Neuronal stem cell (in vitro differentiated cells): ENCODE results near the gene PPP3R1.

Experiments used
- DNase-seq: peaks from one replicate; pipeline ENCODE4 v3.0.0-alpha.2; 2013; ENCODE audit warnings: low spot score
- H2AFZ ChIP-seq: one replicate; pipeline ENCODE4 v1.6.1; 2013; ENCODE audit warnings: mild to moderate bottlenecking, low read length, inconsistent platforms
- H2AK5ac ChIP-seq: 2 replicates; pipeline ENCODE4 v1.6.1; 2013; ENCODE audit warnings: low read depth, mild to moderate bottlenecking, inconsistent platforms, low read length, moderate library complexity, mixed read lengths
- H2BK120ac ChIP-seq: 2 replicates; pipeline ENCODE4 v1.6.1; 2013; ENCODE audit warnings: low read depth, mild to moderate bottlenecking, inconsistent platforms, low read length, moderate library complexity, mixed read lengths
- H2BK12ac ChIP-seq: one replicate; pipeline ENCODE4 v1.6.1; 2013; ENCODE audit warnings: low read length, inconsistent platforms
- H2BK15ac ChIP-seq: 2 replicates; pipeline ENCODE4 v1.6.1; 2013; ENCODE audit warnings: mild to moderate bottlenecking, low read length, inconsistent platforms, mixed read lengths
- H2BK5ac ChIP-seq: one replicate; pipeline ENCODE4 v1.6.1; 2013; ENCODE audit warnings: inconsistent platforms, mild to moderate bottlenecking, low read length, moderate library complexity
- H3K14ac ChIP-seq: one replicate; pipeline ENCODE4 v1.6.1; 2013; ENCODE audit warnings: low read length, inconsistent platforms
- H3K18ac ChIP-seq: 2 replicates; pipeline ENCODE4 v1.6.1; 2013; ENCODE audit warnings: low read length, inconsistent platforms
- H3K23ac ChIP-seq: 2 replicates; pipeline ENCODE4 v1.6.1; 2013; ENCODE audit warnings: low read depth, mild to moderate bottlenecking, mixed read lengths, low read length, inconsistent platforms; ENCODE audit not compliant: poor library complexity
- H3K27ac ChIP-seq: replicated peaks from 3 replicates; pipeline ENCODE4 v1.5.1; 2013; ENCODE audit warnings: low read length, inconsistent platforms
- H3K27me3 ChIP-seq, 3 experiments: 2 replicates each; pipeline ENCODE4 v1.6.1; 2013; ENCODE audit warnings: low read length in 3 of 3, mild to moderate bottlenecking in 2 of 3, inconsistent platforms in 1 of 3, low read depth in 1 of 3, mixed read lengths in 1 of 3, moderate library complexity in 1 of 3; ENCODE audit not compliant: control insufficient read depth in 3 of 3, insufficient read depth in 3 of 3
- H3K36me3 ChIP-seq, 2 donors: replicated peaks in 1 of 2; 2 replicates each; pipeline ENCODE4 v1.6.1; 2013; ENCODE audit warnings: low read length in 2 of 2; ENCODE audit not compliant: control insufficient read depth in 2 of 2, insufficient read depth in 2 of 2
- H3K4ac ChIP-seq: 2 replicates; pipeline ENCODE4 v1.6.1; 2013; ENCODE audit warnings: inconsistent platforms, mild to moderate bottlenecking, low read length, moderate library complexity
- H3K4me1 ChIP-seq, 2 donors: 1 replicate in 1 of 2; 2 replicates in 1 of 2; pipeline ENCODE4 v1.6.1; 2013; ENCODE audit warnings: low read length in 2 of 2, low read depth in 1 of 2; ENCODE audit not compliant: control insufficient read depth in 2 of 2, insufficient read depth in 1 of 2
- H3K4me2 ChIP-seq: one replicate; pipeline ENCODE4 v1.6.1; 2013; ENCODE audit warnings: mild to moderate bottlenecking, low read length, inconsistent platforms; ENCODE audit not compliant: insufficient read depth, poor library complexity, severe bottlenecking
- H3K4me3 ChIP-seq, 2 donors: 2 replicates each; pipeline ENCODE4 v1.5.1; 2013; ENCODE audit warnings: low read length in 2 of 2, mild to moderate bottlenecking in 2 of 2, inconsistent platforms in 1 of 2, moderate library complexity in 1 of 2
- H3K79me1 ChIP-seq: one replicate; pipeline ENCODE4 v1.6.1; 2013; ENCODE audit warnings: low read depth, mild to moderate bottlenecking, inconsistent platforms, low read length, moderate library complexity
- H3K9ac ChIP-seq: one replicate; pipeline ENCODE4 v1.6.1; 2013; ENCODE audit warnings: mild to moderate bottlenecking, low read depth, low read length, inconsistent platforms; ENCODE audit not compliant: poor library complexity
- H3K9me3 ChIP-seq, 2 donors: replicated peaks in 1 of 2; 2 replicates each; pipeline versions ENCODE3 to v1.6.1; 2013; ENCODE audit warnings: low read length in 2 of 2, mild to moderate bottlenecking in 2 of 2, inconsistent platforms in 1 of 2, low read depth in 1 of 2, mixed read lengths in 1 of 2, moderate library complexity in 1 of 2; ENCODE audit not compliant: control insufficient read depth in 2 of 2, insufficient read depth in 1 of 2
- H4K8ac ChIP-seq: one replicate; pipeline ENCODE4 v1.6.1; 2013; ENCODE audit warnings: low read depth, mild to moderate bottlenecking, inconsistent platforms, low read length, moderate library complexity
- H4K91ac ChIP-seq: one replicate; pipeline ENCODE4 v1.6.1; 2013; ENCODE audit warnings: low read length, low read depth, mild to moderate bottlenecking, inconsistent platforms; ENCODE audit not compliant: poor library complexity
- WGBS, 2 donors: extraction: QIAGEN DNeasy Blood & Tissue Kit; methylation state at CpG; one replicate each; pipeline ENCODE4 v1.1.7; 2013; ENCODE audit warnings: missing lambda C conversion rate in 2 of 2, mixed read lengths in 1 of 2; ENCODE audit not compliant: insufficient read length in 2 of 2, insufficient replicate concordance in 1 of 2; ENCODE audit errors: extremely low coverage in 2 of 2; 5-methylcytosine and 5-hydroxymethylcytosine counted together

Gene PPP3R1

DNA sequence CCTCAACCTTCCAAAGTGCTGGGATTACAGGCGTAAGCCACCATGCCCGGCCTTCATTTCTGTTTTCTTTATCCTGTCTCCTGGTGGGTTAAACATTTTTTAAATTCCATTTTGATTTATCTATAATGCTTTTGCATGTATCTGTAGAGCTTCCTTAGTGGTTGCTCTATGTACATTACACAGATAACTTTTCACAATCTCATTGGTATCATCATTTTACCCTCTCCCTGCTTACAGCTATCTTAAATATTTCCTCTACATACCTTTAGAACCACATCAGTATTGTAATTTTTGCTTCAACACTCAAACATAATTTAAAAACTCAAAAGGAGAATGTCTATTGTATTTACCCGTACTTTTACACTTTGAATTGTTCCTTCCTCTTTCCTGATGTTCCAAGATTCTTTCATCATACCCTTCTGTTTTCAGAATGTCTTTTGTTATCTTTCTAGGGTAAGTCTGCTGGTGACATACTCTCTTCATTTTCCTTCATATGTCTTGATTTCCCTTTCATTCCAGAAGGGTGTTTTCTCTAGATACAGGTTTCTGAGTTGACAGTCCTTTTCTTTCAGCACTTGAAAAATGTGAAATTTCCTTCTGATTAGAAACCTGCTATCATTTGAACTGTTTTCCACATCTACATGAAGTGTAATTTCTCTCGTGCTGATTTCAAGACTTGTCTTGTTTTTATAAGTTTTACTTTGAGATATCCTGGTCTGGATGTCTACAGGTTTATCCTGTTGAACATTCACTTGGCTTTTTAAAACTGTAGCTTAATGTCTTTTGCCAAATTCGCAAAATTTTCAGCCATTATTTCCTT, 21.9 kb downstream of the PPP3R1 start:
- no peak overlapping the region for H2BK15ac ChIP-seq
- H4K8ac ChIP-seq = no peak overlapping the region
- no peak overlapping the region for H2BK120ac ChIP-seq
- no CpG with 5 or more reads among the region's 5 CpGs for WGBS, 2 donors
- H3K27ac ChIP-seq = no peak overlapping the region
- no peak overlapping the region for H3K4me2 ChIP-seq
- H3K18ac ChIP-seq = no peak overlapping the region
- H3K4me3 ChIP-seq = no peak overlapping the region
- H3K14ac ChIP-seq = no peak overlapping the region
- no peak overlapping the region for H2AFZ ChIP-seq
- H3K4ac ChIP-seq = no peak overlapping the region
- H2BK12ac ChIP-seq = no peak overlapping the region
- H3K27me3 ChIP-seq = no peaks in the 10 kb centered on the region
- no peak overlapping the region for H2BK5ac ChIP-seq
- H3K79me1 ChIP-seq = no peaks in the 10 kb centered on the region
- no peak overlapping the region for H3K23ac ChIP-seq
- H3K36me3 ChIP-seq = peaks cover 0 to 13% of the 10 kb centered on the region in 2 donors
- DNase-seq = no peak
- no peak overlapping the region for H4K91ac ChIP-seq
- no peak overlapping the region for H3K9ac ChIP-seq
- H2AK5ac ChIP-seq = no peak overlapping the region
- H3K9me3 ChIP-seq = no peaks in the 10 kb centered on the region
- H3K4me1 ChIP-seq = no peaks in the 10 kb centered on the region

DNA sequence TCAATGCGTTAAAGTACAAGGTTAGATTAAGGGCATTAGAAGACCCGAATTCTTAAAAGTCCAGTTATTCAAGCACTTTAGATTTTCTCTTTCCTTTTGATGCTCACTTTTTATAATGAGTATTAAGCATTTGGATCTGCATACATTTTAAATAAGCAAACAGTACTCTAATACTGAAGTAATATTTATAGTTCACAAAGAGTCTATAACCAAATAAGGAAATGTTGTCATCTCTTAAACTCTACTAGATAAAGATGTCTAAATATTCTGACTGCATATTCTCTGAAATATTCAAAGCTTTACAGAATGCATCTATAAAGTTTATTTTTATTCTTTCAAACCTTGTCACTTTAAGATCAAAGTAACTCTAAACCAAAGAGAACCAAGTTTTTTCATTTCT, 25.5 kb downstream of the PPP3R1 start:
- H3K4me1 ChIP-seq = no peaks in the 10 kb centered on the region
- no CpG with 5 or more reads among the region's 2 CpGs for WGBS, 2 donors
- H3K4me3 ChIP-seq = no peak overlapping the region
- H3K9me3 ChIP-seq = peaks cover 0 to 5% of the 10 kb centered on the region in 2 donors
- no peaks in the 10 kb centered on the region for H3K79me1 ChIP-seq
- H4K8ac ChIP-seq = no peak overlapping the region
- peaks cover 0 to 23% of the 10 kb centered on the region in 2 donors for H3K36me3 ChIP-seq
- H4K91ac ChIP-seq = no peak overlapping the region
- H3K23ac ChIP-seq = no peak overlapping the region
- no peak overlapping the region for H2BK5ac ChIP-seq
- no peak overlapping the region for H2BK12ac ChIP-seq
- H2BK120ac ChIP-seq = no peak overlapping the region
- H2AK5ac ChIP-seq = no peak overlapping the region
- no peak overlapping the region for H3K14ac ChIP-seq
- H2BK15ac ChIP-seq = no peak overlapping the region
- H3K4me2 ChIP-seq = no peak overlapping the region
- no peak for DNase-seq
- H3K9ac ChIP-seq = no peak overlapping the region
- no peaks in the 10 kb centered on the region for H3K27me3 ChIP-seq
- H2AFZ ChIP-seq = no peak overlapping the region
- no peak overlapping the region for H3K18ac ChIP-seq
- no peak overlapping the region for H3K27ac ChIP-seq
- no peak overlapping the region for H3K4ac ChIP-seq

DNA sequence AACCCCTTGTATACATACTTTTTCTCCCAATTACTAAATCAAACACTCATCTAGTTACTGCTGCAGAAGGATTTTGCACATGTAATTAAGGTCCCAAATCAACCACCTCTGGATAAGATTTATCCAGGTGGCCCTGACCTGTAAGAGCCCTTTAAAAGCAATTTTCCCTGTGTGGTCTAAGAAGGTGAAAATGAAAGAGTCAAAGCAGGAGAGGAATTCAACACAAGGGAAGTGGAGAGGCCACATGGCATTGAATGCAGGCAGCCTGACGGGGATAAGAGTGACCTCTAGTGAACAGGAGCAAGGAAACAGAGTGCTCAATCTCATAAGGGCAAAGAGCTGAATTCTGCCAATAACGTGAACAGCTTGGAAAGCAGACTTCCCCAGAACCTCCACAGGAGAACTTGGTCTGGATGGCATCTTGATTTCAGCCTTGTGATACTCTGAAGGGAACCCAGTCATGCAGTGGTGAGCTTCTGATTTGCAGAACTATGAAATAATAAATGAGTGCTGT, 27.2 kb downstream of the PPP3R1 start:
- no peaks in the 10 kb centered on the region for H3K4me1 ChIP-seq
- peaks cover 0 to 12% of the 10 kb centered on the region in 2 donors for H3K9me3 ChIP-seq
- H3K9ac ChIP-seq = no peak overlapping the region
- H3K79me1 ChIP-seq = no peaks in the 10 kb centered on the region
- H2BK120ac ChIP-seq = no peak overlapping the region
- no peak overlapping the region for H2AK5ac ChIP-seq
- H4K8ac ChIP-seq = no peak overlapping the region
- no peak overlapping the region for H2AFZ ChIP-seq
- H3K27ac ChIP-seq = no peak overlapping the region
- H3K23ac ChIP-seq = no peak overlapping the region
- H3K27me3 ChIP-seq = no peaks in the 10 kb centered on the region
- no peak overlapping the region for H3K4ac ChIP-seq
- H2BK15ac ChIP-seq = no peak overlapping the region
- no peak overlapping the region for H3K14ac ChIP-seq
- peaks cover 0 to 28% of the 10 kb centered on the region in 2 donors for H3K36me3 ChIP-seq
- no CpG with 5 or more reads among the region's 2 CpGs for WGBS, 2 donors
- no peak overlapping the region for H4K91ac ChIP-seq
- H2BK12ac ChIP-seq = no peak overlapping the region
- DNase-seq = peak; percentile 29
- no peak overlapping the region for H3K4me3 ChIP-seq
- H3K4me2 ChIP-seq = no peak overlapping the region
- H2BK5ac ChIP-seq = no peak overlapping the region
- H3K18ac ChIP-seq = no peak overlapping the region

DNA sequence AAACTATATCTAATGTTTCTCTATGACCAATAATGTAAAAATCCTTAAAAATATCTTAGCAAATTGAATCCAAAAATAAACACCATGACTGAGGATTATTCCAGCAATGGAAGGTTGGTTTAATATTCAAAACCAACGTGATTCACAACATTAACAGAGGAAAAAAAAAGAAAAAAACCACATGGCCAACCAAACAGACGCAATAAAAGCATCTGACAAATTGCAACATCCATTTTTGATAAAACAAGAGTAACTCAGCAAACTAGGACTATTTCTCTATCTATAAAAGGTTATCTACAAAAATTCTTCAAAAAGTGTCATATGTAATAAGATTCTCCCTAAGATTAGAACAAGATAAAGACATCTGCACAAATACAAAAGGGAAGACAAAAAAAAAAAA, 28.9 kb downstream of the PPP3R1 start:
- Histone ChIP-seq H4K8ac (no peak overlapping the region), H3K9me3 (peaks cover 0 to 12% of the 10 kb centered on the region in 2 donors), H2BK15ac (no peak overlapping the region), H3K27ac (no peak overlapping the region), H3K79me1 (no peaks in the 10 kb centered on the region), H3K14ac (no peak overlapping the region), H2BK120ac (no peak overlapping the region), H3K4ac (no peak overlapping the region), H3K27me3 (no peaks in the 10 kb centered on the region), H3K18ac (no peak overlapping the region), H2AFZ (no peak overlapping the region), H3K23ac (no peak overlapping the region), H4K91ac (no peak overlapping the region), H3K4me1 (no peaks in the 10 kb centered on the region), H3K4me3 (no peak overlapping the region), H2BK5ac (no peak overlapping the region), H3K4me2 (no peak overlapping the region), H2BK12ac (no peak overlapping the region), H2AK5ac (no peak overlapping the region), H3K9ac (no peak overlapping the region), H3K36me3 (peaks cover 0 to 28% of the 10 kb centered on the region in 2 donors)
- WGBS, 2 donors = no CpG with 5 or more reads among the region's 2 CpGs
- no peak for DNase-seq
